ENCODE measurements around the gene IPO13.

The IPO13 gene

DNA sequence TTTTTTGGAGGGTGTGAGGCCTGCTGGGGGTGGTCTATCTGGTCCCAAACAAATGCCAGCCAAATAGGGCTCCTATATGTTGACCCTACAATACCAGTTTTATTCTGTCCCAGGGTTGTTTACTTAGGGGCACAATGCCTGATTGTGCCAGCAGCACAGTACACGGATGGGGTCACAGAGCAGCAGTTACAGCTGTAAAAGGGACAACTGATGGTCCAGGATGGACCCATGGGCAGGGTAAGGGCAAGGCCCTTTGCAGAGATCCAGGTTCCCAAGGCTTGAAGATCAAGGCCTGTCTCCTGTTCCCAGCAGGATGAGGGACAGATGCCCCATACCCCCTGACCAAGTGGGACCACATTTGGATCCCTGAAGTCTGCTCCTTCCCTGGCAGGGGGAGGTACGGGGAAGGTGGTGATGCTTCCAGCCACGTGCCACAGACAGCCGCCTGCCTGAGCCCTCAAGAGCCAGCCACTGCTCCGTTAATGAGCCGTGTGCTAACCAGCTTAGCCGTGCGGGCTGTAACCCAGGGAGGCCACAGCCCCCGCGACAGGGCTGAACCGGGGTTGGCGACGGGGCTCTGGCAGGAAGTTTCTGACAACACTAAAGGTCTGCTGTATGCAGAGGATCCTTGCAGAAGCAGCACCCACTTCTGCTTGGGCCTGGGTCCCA, 66.3 kb downstream of the IPO13 start:
- no peak for DNase-seq

DNA sequence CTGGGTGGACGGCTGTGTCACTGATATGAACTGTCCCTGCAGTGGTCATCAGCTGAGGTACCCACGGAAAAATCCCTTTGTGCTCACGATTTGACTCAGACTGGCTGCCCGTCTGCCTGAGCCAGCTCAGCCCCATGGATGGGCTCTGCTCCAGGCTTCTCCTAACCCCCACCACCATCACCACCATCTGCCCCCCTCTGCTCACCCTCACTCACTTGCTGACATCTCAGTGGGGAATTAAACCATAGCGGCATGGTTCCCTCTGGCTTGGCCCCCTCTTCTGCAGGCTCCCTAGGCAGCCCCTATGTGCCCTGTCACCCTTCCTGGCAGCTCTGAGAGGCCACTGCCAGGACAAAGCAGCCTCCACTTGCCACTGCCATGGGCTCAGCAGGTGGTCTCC, 67.2 kb downstream of the IPO13 start:
- DNase-seq: no peak

DNA sequence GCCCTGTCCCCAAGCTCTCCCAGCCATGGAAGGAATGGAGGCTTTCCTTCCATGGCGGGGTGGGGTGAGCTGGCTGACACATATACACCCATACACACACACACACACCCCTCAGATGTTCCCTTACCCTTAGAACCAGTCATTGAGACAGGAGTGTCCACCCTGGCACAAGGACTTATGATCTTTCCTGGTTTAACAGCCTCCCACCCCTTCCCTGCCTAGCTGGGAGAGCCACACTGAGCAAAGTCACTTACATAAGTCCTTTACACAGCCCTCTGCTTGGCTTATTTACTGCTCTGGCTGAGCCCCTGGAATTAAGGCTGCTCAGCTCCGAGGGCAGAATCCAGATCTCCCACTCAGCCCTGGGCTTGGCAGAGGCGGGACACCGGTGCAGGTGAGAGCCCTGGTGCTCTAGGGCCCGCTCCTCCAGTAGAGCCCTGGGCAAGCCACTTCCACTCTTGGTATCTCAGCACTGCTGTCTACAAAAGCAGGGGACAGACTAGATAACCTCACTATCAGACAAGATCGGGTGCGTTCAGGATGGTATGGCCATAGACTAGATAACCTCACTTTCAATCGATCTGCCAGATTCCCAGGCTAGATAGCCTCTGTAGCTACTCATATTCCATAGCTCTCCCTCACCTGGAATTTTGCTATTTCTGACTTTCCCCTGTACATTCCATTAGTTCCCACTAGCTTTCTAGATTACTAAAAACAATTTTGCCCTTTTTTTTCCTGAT, 67.8 kb downstream of the IPO13 start:
- no peak for DNase-seq

DNA sequence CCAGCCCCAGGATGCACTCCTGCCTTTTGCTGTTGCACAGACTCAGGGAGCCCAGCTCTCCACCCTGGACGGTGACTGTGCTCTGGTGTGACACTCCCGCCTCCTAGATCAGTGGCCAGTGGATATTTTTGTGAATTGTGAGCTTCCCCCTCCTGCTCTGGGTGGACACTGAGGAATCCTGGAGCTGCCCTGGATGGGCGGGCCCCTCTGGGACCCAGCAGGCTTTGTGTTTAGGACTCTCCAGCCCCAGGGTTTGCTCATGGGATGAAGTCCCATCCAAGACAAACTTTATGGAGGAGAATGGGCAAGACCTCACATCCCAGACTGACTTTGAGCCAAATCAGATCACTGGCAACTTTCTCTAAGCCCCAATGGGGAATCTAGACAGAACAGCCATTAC, 68.5 kb downstream of the IPO13 start:
- DNase-seq: no peak

DNA sequence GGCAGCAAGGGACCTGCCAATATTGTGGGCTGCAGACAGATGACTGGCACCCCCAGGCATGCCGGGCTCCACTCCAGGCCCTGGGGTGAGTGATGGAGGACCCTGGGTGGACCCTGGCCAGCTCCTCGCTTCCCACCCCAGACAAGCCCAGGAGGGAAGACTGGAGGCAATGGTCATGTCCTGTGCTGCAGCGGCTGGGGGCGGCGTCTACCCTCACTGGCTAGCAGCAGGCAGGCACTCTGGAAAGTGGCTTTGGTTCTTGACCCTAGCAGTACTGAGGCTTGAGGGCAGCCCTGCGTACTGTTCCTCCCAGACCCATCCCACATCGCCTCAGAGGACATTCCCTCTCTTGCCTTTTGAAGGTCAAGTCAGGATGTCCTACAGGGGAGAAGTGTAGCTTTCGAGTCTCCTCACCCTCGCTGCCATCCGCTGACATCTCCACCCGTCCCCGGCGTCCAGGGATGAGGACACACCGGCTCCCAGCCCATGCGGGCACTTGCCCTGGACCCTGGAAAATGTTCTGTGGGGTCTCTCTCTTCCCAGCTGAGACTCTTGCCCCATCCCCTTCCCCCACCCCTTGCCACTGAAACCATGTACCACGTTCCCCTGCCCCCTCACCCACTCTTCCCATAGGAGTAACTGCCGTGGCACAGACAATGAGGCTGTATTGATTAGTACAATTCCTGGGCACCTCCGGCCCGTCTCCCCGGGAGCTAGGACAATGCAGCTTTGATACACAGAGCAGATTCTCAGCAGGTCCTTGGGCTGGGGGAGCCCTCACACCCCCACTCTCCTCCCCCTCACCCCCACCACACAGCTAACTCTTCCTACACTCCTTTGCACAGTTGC, 69.5 kb downstream of the IPO13 start:
- DNase-seq: no peak

DNA sequence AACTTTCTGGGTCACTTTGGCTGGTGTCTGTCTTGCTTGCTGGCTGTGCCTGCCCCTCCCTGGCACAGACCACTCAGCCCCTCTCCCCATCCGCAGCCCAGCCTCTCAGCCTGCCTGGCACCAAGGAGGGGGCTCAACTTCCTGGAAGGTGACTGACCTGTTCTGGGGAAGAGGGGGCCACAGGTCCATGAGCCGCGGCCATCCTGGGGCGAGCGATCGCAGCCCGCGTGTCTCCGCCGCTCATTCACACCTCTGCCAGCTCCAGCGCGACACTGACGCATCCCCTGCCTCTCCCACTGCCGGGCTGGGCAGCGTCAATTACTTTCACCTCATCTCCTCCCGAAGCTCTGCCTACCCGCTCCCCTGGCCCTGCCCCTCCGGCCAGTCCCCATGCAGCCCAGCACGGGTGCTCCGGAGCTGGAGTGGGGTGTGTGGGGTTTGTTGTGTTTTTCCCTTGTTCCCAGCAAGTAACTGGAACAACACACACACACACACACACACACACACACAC, 70.2 kb downstream of the IPO13 start:
- no peak for DNase-seq

All from cortex of kidney (tissue), 1 donor.